ENCODE measurements around the gene IL20RA. TPM values are rescaled to one million over a fixed set of nuclear protein-coding genes. Genes with fewer than 3 reads are reported as not detected.

The IL20RA gene
- total and polyA plus RNA-seq, 2 donors (not counting 3 experiments of a cell fraction or from before 2014, with no cell fraction given): not detected

DNA sequence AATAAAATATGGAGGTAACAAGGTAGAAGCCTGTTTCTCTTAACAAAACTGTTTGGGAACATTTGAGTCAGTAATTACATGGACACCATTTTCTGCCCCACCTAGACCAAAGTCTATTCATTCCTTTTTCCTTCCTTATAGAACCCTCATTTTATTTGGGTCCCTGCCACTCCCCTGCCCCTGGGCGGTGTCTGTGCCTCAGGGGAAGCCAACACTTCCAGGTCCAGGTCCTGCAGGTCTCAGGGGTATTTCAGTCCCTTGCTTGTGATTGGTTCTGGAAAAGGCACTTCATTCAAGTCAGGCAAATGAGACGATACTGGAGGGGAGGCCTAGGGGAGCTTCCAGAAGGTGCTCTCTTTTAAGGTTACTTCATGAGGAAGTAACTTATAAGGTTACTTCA lies 80.4 kb downstream of the IL20RA start:
- no peaks in the 10 kb centered on the region for H3K4me1 ChIP-seq (ENCODE audit: control insufficient read depth, extremely low read depth, insufficient read depth, low read length)
- H3K27ac ChIP-seq (ENCODE audit: insufficient read depth, low read depth, low read length): no peak overlapping the region
- H3K9me1 ChIP-seq (replicated peaks; ENCODE audit: control insufficient read depth, extremely low read depth, insufficient read depth, low read length): no peaks in the 10 kb centered on the region
- DNase-seq (ENCODE audit: low read depth, low spot score) (no peak), FAIRE-seq (no peak)
- POLR2A ChIA-PET: no interaction called here
- no peaks in the 10 kb centered on the region for H3K36me3 ChIP-seq (ENCODE audit: control insufficient read depth in 2 of 2, extremely low read depth in 1 of 2, insufficient read depth in 2 of 2, low read length in 2 of 2)
- no peaks in the 10 kb centered on the region for H4K20me1 ChIP-seq (replicated peaks; ENCODE audit: control insufficient read depth, extremely low read depth, insufficient read depth, low read length)
- dilution Hi-C loops (cut with MboI; ENCODE audit: extremely low pct_ligation_motif_present, low sequenced_read_pairs) (no loop called here), intact Hi-C loops (cut with micrococcal nuclease) (no loop called here)
- no peaks in the 10 kb centered on the region for H3K9me3 ChIP-seq (replicated peaks; ENCODE audit: control insufficient read depth, insufficient read depth, low read length)
- peaks cover 0 to 10% of the 10 kb centered on the region in 2 experiments for H3K27me3 ChIP-seq (ENCODE audit: control insufficient read depth in 2 of 2, insufficient read depth in 2 of 2, low read length in 2 of 2)
- H2AFZ ChIP-seq (ENCODE audit: low read depth, low read length): no peak overlapping the region
- TF ChIP-seq POLR2A (IDR thresholded peaks at IDR 0.05; ENCODE audit: low read depth, low read length): no peak
- TF ChIP-seq EZH2 (IDR thresholded peaks at IDR 0.05; ENCODE audit: borderline replicate concordance, low read depth, low read length, severe bottlenecking): no peak
- TF ChIP-seq, protein P1, sequence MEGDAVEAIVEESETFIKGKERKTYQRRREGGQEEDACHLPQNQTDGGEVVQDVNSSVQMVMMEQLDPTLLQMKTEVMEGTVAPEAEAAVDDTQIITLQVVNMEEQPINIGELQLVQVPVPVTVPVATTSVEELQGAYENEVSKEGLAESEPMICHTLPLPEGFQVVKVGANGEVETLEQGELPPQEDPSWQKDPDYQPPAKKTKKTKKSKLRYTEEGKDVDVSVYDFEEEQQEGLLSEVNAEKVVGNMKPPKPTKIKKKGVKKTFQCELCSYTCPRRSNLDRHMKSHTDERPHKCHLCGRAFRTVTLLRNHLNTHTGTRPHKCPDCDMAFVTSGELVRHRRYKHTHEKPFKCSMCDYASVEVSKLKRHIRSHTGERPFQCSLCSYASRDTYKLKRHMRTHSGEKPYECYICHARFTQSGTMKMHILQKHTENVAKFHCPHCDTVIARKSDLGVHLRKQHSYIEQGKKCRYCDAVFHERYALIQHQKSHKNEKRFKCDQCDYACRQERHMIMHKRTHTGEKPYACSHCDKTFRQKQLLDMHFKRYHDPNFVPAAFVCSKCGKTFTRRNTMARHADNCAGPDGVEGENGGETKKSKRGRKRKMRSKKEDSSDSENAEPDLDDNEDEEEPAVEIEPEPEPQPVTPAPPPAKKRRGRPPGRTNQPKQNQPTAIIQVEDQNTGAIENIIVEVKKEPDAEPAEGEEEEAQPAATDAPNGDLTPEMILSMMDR (IDR thresholded peaks at IDR 0.05; ENCODE audit: extremely low read depth in 1 of 2, insufficient read depth in 1 of 2, low read depth in 1 of 2, low read length in 2 of 2): no peak
- no peak for TF ChIP-seq JUN (IDR thresholded peaks at IDR 0.05; ENCODE audit: borderline replicate concordance, insufficient read depth, insufficient read length, low read depth)
- no peak for TF ChIP-seq FOS (IDR thresholded peaks at IDR 0.05; ENCODE audit: borderline replicate concordance, insufficient read depth, low read length)
- TF ChIP-seq GATA2 (IDR thresholded peaks at IDR 0.05; ENCODE audit: insufficient read depth, insufficient read length, low read depth, low read length): no peak
- TF ChIP-seq MAX (IDR thresholded peaks at IDR 0.05; ENCODE audit: insufficient read depth, insufficient read length): no peak
- TF ChIP-seq MYC (IDR thresholded peaks at IDR 0.05; ENCODE audit: low read depth, low read length): no peak
- TF ChIP-seq POLR2AphosphoS5 (IDR thresholded peaks at IDR 0.05; ENCODE audit: insufficient read depth, low read depth, low read length): no peak
- H3K4me3 ChIP-seq (replicated peaks in 1 of 3; ENCODE audit: insufficient read depth in 1 of 3, low read depth in 1 of 3, low read length in 3 of 3): no peak overlapping the region
- no peak overlapping the region for H3K9ac ChIP-seq (replicated peaks; ENCODE audit: extremely low read depth, insufficient read depth, low read length)
- CTCF ChIA-PET: interaction anchor here (1.4 to 1.5 kb wide), 2 partner anchors 9 to 677 kb away, joined by 3 to 5 read pairs; no protein-coding TSS in a partner anchor
- no TSS peak for BruUV-seq (replicated peaks)
- H3K4me2 ChIP-seq (ENCODE audit: insufficient read depth, low read length): no peak overlapping the region
- H3K79me2 ChIP-seq (ENCODE audit: control insufficient read depth, insufficient read depth, low read length): no peaks in the 10 kb centered on the region

All from endothelial cell of umbilical vein (primary cell).